ENCODE data around the gene WNT3A.
A peak's percentile ranks its signal among the peaks of the same experiment; 100 is the strongest.

WNT3A gene

DNA sequence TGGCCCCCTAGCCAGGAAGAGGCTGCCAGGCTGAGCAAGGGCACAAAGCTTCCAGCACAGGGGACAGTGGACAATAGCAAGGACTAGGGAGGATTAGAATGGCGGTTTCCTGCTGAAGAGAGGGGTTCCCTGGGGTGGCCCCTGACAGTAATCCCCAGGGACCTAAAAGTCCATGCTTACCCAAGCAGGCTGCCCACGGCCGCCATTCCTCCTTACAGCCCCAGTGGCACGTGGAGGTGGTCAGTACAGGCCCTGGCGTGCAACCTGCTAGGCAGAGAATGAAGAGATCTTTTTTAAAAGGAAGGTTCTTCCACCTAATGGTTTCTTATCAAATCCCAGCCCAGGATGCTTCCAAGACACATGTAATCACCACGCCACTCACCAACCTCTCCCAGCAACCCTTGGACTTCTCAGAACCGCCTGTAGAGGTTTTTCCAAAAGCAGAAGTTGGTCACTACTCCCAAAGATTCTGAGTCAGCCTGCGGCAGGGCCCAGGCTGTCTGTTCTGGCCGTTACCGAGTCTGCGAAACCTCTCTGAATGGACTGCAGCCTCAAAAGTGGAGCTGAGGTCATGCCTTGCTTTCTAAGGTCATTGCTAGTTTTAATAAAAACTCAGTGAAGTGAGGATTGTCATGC, 101.4 kb downstream of the WNT3A start:
- H3K4me3 ChIP-seq (ENCODE audit: low read length) = peak overlapping the region; percentile 95
- TF ChIP-seq, protein P1, sequence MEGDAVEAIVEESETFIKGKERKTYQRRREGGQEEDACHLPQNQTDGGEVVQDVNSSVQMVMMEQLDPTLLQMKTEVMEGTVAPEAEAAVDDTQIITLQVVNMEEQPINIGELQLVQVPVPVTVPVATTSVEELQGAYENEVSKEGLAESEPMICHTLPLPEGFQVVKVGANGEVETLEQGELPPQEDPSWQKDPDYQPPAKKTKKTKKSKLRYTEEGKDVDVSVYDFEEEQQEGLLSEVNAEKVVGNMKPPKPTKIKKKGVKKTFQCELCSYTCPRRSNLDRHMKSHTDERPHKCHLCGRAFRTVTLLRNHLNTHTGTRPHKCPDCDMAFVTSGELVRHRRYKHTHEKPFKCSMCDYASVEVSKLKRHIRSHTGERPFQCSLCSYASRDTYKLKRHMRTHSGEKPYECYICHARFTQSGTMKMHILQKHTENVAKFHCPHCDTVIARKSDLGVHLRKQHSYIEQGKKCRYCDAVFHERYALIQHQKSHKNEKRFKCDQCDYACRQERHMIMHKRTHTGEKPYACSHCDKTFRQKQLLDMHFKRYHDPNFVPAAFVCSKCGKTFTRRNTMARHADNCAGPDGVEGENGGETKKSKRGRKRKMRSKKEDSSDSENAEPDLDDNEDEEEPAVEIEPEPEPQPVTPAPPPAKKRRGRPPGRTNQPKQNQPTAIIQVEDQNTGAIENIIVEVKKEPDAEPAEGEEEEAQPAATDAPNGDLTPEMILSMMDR (IDR thresholded peaks at IDR 0.05; ENCODE audit: insufficient read depth, low read depth, low read length, missing control alignments) = no peak
- no peak for DNase-seq (ENCODE audit: low read depth)

DNA sequence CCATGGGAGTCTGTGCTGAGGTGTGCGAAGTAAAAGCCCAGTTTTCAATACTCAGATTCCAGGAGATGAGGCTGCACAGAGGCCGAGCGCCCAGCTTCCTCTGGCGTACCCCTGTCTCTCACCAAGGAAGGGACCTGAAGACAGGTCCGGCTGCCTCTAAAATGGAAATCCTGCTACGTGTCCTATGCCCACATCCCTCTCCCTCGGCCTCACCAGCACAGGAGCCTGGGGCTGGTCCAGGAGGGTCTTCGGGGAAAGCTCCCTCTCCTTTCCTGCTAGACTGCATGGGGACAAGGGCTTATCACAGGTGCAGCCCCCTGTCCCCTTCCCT, 101.9 kb downstream of the WNT3A start:
- no peak for DNase-seq (ENCODE audit: low read depth)
- TF ChIP-seq, protein P1 (IDR thresholded peaks at IDR 0.05; ENCODE audit: insufficient read depth, low read depth, low read length, missing control alignments) = no peak
- peak overlapping the region; percentile 95 for H3K4me3 ChIP-seq (ENCODE audit: low read length)

DNA sequence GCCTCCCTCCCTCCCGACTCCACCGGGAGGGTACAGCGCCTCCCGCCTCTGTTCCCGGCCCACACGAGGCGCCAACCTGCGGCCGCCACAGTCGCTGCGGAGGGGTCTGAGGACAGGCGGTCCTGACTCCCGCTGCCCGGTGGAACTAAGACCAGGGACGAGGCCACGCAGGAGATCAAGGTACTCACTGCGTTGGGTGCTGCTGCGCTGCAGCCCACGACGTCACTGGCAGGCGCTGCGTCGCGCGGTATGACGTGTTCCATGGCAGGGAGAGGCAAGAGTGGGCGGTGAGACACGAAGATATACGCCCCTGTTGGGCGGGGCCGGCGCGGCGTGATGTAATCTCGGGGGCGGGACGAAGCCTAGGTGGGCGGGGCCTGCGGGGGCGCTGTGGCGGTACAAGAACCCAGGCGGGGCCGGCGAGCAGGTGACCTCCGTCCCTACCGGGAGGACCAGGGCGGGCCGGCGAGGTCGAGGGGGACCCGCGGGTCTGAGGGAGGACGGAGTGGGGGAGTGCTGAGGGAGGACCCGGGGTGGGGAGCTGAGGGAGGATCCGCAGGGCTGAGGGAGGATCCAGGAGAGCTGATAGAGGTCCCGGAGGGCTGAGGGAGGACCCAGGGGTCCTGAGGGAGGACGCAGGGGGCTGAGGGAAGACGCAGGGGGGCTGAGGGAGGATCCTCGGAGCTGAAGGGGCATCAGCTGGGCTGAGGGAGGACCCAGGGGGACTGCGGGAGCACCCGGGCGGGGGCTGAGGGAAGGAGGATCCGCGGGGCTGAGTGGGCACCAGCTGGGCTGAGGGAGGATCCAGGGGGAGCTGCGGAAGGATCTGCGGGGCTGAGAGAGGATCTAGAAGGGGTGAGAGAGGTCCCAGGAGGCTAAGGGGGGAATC, 102.5 kb downstream of the WNT3A start, which contains the start of gene MRPL55:
TSS of gene MRPL55 (minus strand) at position 227 of the 889 bp plus-strand sequence. CDS start 1,039 bp downstream, outside the sequence.
- TF ChIP-seq, protein P1 (IDR thresholded peaks at IDR 0.05; ENCODE audit: insufficient read depth, low read depth, low read length, missing control alignments) = no peak
- DNase-seq (ENCODE audit: low read depth) = peak; percentile 97
- H3K4me3 ChIP-seq (ENCODE audit: low read length) = peak within 1 kb of the TSS; percentile 95

DNA sequence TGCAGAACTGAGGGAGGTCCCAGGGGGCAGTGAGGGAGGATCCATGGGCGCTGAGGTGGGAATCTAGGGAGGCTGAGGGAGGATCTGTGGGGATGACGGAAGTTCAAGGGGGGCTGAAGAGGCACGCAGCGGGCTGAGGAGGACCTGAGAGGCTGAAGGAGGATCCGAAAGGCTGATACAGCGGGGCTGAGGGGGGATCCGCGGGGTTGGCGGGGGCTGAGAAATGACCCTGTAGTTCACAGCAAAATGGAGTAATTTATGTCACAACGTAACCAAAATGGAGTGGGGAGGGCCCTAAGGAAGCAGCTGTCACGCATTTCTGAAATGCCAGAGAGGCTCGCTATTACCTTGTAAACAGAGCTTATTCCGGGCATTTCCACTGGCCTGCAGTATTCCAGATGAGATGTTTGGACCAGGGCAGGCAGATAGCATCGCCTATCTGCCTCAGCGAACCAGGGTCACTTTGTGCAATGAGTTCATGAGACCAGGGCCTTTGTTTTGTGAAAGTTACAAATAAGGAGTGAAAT, 103.2 kb downstream of the WNT3A start:
- H3K4me3 ChIP-seq (ENCODE audit: low read length) = peak overlapping the region; percentile 95
- DNase-seq (ENCODE audit: low read depth) = no peak
- TF ChIP-seq, protein P1 (IDR thresholded peaks at IDR 0.05; ENCODE audit: insufficient read depth, low read depth, low read length, missing control alignments) = no peak

DNA sequence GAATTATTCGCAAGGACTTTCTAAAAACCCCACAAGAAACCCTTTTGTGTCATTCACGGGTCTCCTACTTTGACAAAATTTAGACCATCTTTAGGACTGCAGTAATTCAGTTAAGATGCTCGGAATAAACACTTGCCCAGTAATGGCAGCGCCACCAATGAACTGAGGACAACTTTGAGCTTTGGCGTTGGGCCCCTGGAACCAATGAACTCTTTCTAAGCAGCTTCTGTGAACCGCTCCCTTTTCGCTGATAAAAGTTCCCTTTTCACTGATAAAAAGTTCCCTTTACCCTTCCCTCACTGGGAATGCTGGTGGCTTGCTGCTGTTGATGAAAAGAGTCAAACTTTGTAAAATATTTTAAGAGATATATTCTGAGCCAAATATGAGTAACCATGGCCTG, 103.8 kb downstream of the WNT3A start:
- H3K4me3 ChIP-seq (ENCODE audit: low read length) = no peak overlapping the region
- TF ChIP-seq, protein P1 (IDR thresholded peaks at IDR 0.05; ENCODE audit: insufficient read depth, low read depth, low read length, missing control alignments) = no peak
- DNase-seq (ENCODE audit: low read depth) = no peak

All from epithelial cell of esophagus (primary cell).